Measurements from ENCODE around the gene QPRT.

- TF ChIP-seq, protein P1, sequence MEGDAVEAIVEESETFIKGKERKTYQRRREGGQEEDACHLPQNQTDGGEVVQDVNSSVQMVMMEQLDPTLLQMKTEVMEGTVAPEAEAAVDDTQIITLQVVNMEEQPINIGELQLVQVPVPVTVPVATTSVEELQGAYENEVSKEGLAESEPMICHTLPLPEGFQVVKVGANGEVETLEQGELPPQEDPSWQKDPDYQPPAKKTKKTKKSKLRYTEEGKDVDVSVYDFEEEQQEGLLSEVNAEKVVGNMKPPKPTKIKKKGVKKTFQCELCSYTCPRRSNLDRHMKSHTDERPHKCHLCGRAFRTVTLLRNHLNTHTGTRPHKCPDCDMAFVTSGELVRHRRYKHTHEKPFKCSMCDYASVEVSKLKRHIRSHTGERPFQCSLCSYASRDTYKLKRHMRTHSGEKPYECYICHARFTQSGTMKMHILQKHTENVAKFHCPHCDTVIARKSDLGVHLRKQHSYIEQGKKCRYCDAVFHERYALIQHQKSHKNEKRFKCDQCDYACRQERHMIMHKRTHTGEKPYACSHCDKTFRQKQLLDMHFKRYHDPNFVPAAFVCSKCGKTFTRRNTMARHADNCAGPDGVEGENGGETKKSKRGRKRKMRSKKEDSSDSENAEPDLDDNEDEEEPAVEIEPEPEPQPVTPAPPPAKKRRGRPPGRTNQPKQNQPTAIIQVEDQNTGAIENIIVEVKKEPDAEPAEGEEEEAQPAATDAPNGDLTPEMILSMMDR (IDR thresholded peaks at IDR 0.05): no peak
- TF ChIP-seq POLR2A (IDR thresholded peaks at IDR 0.05) (no peak), POLR2AphosphoS5 (IDR thresholded peaks at IDR 0.05) (no peak)
These were observed 1.2 kb downstream of the QPRT start for GRCh38 chr16:29680180-29680598.
